PC-9 (cell line): ENCODE data around the gene ATP10A.

Experiments
- EZH2 ChIP-seq: fragments of 200-600 bp; sonication (generic); IDR thresholded peaks from 2 replicates; pipeline ENCODE4 v1.8.0; 2017; ENCODE audit warnings: antibody characterized with exemption, low read depth
- TF ChIP-seq, protein P1 (sequence below): fragments of 200-600 bp; sonication (generic); conservative IDR thresholded peaks from 2 replicates; pipeline ENCODE4 v1.6.1; 2017; ENCODE audit warnings: mixed run types, antibody characterized with exemption, mild to moderate bottlenecking, moderate library complexity

GRCh38 chr15:25707656-25708365 lies 155.3 kb downstream of the ATP10A start:
- TF ChIP-seq, protein P1, sequence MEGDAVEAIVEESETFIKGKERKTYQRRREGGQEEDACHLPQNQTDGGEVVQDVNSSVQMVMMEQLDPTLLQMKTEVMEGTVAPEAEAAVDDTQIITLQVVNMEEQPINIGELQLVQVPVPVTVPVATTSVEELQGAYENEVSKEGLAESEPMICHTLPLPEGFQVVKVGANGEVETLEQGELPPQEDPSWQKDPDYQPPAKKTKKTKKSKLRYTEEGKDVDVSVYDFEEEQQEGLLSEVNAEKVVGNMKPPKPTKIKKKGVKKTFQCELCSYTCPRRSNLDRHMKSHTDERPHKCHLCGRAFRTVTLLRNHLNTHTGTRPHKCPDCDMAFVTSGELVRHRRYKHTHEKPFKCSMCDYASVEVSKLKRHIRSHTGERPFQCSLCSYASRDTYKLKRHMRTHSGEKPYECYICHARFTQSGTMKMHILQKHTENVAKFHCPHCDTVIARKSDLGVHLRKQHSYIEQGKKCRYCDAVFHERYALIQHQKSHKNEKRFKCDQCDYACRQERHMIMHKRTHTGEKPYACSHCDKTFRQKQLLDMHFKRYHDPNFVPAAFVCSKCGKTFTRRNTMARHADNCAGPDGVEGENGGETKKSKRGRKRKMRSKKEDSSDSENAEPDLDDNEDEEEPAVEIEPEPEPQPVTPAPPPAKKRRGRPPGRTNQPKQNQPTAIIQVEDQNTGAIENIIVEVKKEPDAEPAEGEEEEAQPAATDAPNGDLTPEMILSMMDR, result no peak
- TF ChIP-seq EZH2, result no peak
